HCT116 (cell line): ENCODE data around the gene TMEM174. TPM values are rescaled to one million over a fixed set of nuclear protein-coding genes. Genes with fewer than 3 reads are reported as not detected.

ENCODE experiments used
- ATAC-seq: fragments of 200-7000 bp; cut with Tn5 transposase; 2 replicates; pipeline ENCODE4 v1.9.1; 2020; ENCODE audit warnings: mild to moderate bottlenecking, moderate library complexity
- BruUV-seq: library from RNA; stranded (reverse); fragments of 400-500 nt; replicated peaks from 2 replicates; lab custom pipeline; 2021; lab: Mats Ljungman, UMichigan
- CTCF ChIA-PET: fragments of 300-600 bp; sonication (Branson Sonifier 250); formaldehyde crosslinking; loops from one replicate; lab custom pipeline; 2021; ENCODE audit warnings: antibody characterized with exemption; lab: Charles Lee
- POLR2A ChIA-PET: fragments of 300-600, 350-600 bp; sonication (Branson Sonifier 250); formaldehyde crosslinking; loops from one replicate; lab custom pipeline; 2021; ENCODE audit warnings: antibody characterized with exemption; lab: Charles Lee
- RAD21 ChIA-PET, 2 experiments: fragments of 300-600 bp; sonication (Branson Sonifier 250); formaldehyde crosslinking; loops; one replicate each; lab custom pipeline; 2023; ENCODE audit warnings: low total read pairs in 2 of 2; ENCODE audit not compliant: uncharacterized antibody in 2 of 2, unreplicated experiment in 2 of 2, low non-redundant PET in 1 of 2; lab: Charles Lee
- DNase-seq: peaks from one replicate; pipeline ENCODE4 v3.0.0-alpha.2; 2010; ENCODE audit warnings: low read depth, low spot score
- H2AFZ ChIP-seq: fragments of 200-600 bp; shearing (Covaris generic), sonication (generic); 2 replicates; pipeline ENCODE4 v1.6.1; 2017; ENCODE audit warnings: low read depth, mixed run types, mixed read lengths, antibody characterized with exemption, low read length; ENCODE audit not compliant: poor library complexity, severe bottlenecking
- H3K27ac ChIP-seq: 2 replicates; pipeline ENCODE4 v1.5.1; 2012; ENCODE audit warnings: low read depth, low read length
- H3K27me3 ChIP-seq: fragments of 200-600 bp; sonication (generic); 2 replicates; pipeline ENCODE4 v1.6.1; 2016; ENCODE audit warnings: mixed run types, low read length, mixed read lengths; ENCODE audit not compliant: insufficient read depth
- H3K36me3 ChIP-seq, 2 experiments: fragments of 200-500 bp in 1 of 2; fragments of 200-600 bp in 1 of 2; sonication (Bioruptor generic) in 1 of 2; sonication (generic) in 1 of 2; 2 replicates each; pipeline versions ENCODE4 v1.5.1 to v1.6.1; 2014 to 2016; ENCODE audit warnings: low read length in 2 of 2, inconsistent platforms in 1 of 2, mixed read lengths in 1 of 2, mixed run types in 1 of 2; ENCODE audit not compliant: insufficient read depth in 2 of 2, control insufficient read depth in 1 of 2
- H3K4me1 ChIP-seq, 2 experiments: fragments of 200-600 bp in 1 of 2; sonication (generic) in 1 of 2; 2 replicates each; pipeline versions ENCODE4 v1.5.1 to v1.6.1; 2012 to 2017; ENCODE audit warnings: low read length in 2 of 2, inconsistent platforms in 1 of 2, mild to moderate bottlenecking in 1 of 2, mixed read lengths in 1 of 2, mixed run types in 1 of 2, moderate library complexity in 1 of 2; ENCODE audit not compliant: insufficient read depth in 2 of 2, control insufficient read depth in 1 of 2
- H3K4me2 ChIP-seq: fragments of 200-600 bp; sonication (generic); 2 replicates; pipeline ENCODE4 v1.6.1; 2017; ENCODE audit warnings: mixed run types, low read length, mixed read lengths
- H3K4me3 ChIP-seq, 2 experiments: fragments of 200-600 bp in 1 of 2; sonication (generic) in 1 of 2; replicated peaks in 1 of 2; 2 replicates each; pipeline ENCODE4 v1.5.1; 2011 to 2016; ENCODE audit warnings: low read length in 2 of 2, control low read depth in 1 of 2, low read depth in 1 of 2, mild to moderate bottlenecking in 1 of 2, mixed read lengths in 1 of 2, mixed run types in 1 of 2
- H3K79me2 ChIP-seq: fragments of 200-600 bp; sonication (generic); 2 replicates; pipeline ENCODE4 v1.6.1; 2017; ENCODE audit warnings: mild to moderate bottlenecking, mixed run types, low read length, moderate library complexity, mixed read lengths; ENCODE audit not compliant: insufficient read depth
- H3K9ac ChIP-seq: fragments of 200-600 bp; sonication (generic); 2 replicates; pipeline ENCODE4 v1.6.1; 2016; ENCODE audit warnings: low read length, mixed read lengths
- H3K9me2 ChIP-seq: fragments of 200-600 bp; sonication (generic), shearing (Covaris generic); 2 replicates; pipeline ENCODE4 v1.6.1; 2017; ENCODE audit warnings: mixed run types, mild to moderate bottlenecking, moderate library complexity; ENCODE audit not compliant: insufficient read depth
- H3K9me3 ChIP-seq, 2 experiments: fragments of 200-500 bp in 1 of 2; fragments of 200-600 bp in 1 of 2; sonication (Bioruptor generic) in 1 of 2; sonication (generic) in 1 of 2; 2 replicates each; pipeline ENCODE4 v1.6.1; 2014 to 2017; ENCODE audit warnings: low read length in 2 of 2, mixed read lengths in 2 of 2, inconsistent platforms in 1 of 2, low read depth in 1 of 2, mild to moderate bottlenecking in 1 of 2, mixed run types in 1 of 2, moderate library complexity in 1 of 2; ENCODE audit not compliant: control insufficient read depth in 1 of 2, insufficient read depth in 1 of 2
- H4K20me1 ChIP-seq: fragments of 200-600 bp; sonication (generic), shearing (Covaris generic); 2 replicates; pipeline ENCODE4 v1.6.1; 2017; ENCODE audit warnings: mixed run types, mild to moderate bottlenecking, moderate library complexity; ENCODE audit not compliant: insufficient read depth
- CBX3 ChIP-seq: IDR thresholded peaks from 2 replicates; pipeline ENCODE4 v1.6.1; 2012; ENCODE audit warnings: low read depth
- CEBPB ChIP-seq: IDR thresholded peaks from 2 replicates; pipeline ENCODE4 v1.6.1; 2012; ENCODE audit warnings: low read depth
- JUND ChIP-seq: IDR thresholded peaks from 2 replicates; pipeline ENCODE4 v1.6.1; 2012
- POLR2AphosphoS5 ChIP-seq: IDR thresholded peaks from 2 replicates; pipeline ENCODE4 v1.6.1; 2011; ENCODE audit warnings: mild to moderate bottlenecking, low read depth, low read length, moderate library complexity
- YY1 ChIP-seq: IDR thresholded peaks from 2 replicates; pipeline ENCODE4 v1.6.1; 2011; ENCODE audit warnings: low read length, low read depth, moderate library complexity, mild to moderate bottlenecking; ENCODE audit not compliant: insufficient replicate concordance; ENCODE audit errors: extremely low read depth
- ZFX ChIP-seq: fragments of 450-650 bp; IDR thresholded peaks from 2 replicates; pipeline ENCODE4 v1.6.1; 2017
- intact Hi-C: fragments of 100-400 bp; cut with micrococcal nuclease; formaldehyde crosslinking; loops from 2 replicates; pipeline ENCODE4 v1.10.0; 2022
- total RNA-seq: library from RNA; stranded (reverse); gene quantifications from one replicate; pipeline ENCODE4 v1.2.1, GENCODE V29; 2021; ENCODE audit not compliant: unreplicated experiment
- TF ChIP-seq, protein P1 (sequence below): IDR thresholded peaks from 2 replicates; pipeline ENCODE4 v1.6.1; 2012

The TMEM174 gene
- total RNA-seq, 1 experiment from 2014 or later = not detected

DNA sequence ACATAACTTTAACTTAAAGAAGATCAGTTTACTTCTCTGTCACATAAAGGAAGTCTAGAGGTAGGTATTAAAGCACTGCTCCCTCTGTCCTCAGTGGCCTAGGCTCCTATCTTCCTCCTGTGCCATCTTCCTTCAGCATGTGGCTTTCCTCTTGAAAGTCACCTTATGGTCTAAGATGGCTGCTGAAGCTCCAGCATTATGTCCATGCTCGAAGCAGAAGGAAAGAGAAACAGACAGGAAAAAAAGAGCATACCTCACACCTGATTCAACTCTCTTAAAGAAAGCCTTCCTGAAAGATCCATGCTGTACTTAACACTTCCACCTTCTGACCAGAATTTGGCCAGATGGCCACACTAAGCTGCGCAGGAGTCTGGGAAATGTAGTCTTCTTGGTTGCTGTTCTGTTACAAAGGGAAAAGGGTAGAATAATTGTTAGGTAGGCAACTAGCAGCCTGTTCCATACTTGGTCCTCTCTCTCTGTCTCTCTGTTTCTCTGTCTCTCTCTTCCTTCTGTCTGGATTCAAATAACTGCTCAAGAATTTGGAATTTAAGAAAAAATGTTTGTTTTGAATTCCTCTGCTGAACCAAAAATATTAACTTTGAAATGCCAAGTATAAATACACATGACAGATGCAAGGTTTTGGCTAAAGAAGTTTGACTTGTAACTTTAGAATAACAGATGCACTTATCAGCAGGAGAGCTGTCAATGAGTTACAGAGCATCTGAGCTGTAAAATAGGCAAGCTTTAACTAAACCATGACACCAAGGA lies 16.0 kb downstream of the TMEM174 start:
- no peaks in the 10 kb centered on the region for H3K4me1 ChIP-seq
- CTCF ChIA-PET = interaction anchor here (1.1 to 2.5 kb wide), 4 partner anchors 12 to 261 kb away, joined by 3 to 16 read pairs (median 12); no protein-coding TSS in a partner anchor
- peak overlapping the region; percentile 42 for H2AFZ ChIP-seq
- RAD21 ChIA-PET = no interaction called here
- intact Hi-C loops = no loop called here
- H3K9me3 ChIP-seq = no peaks in the 10 kb centered on the region
- POLR2A ChIA-PET = interaction anchor here (1.5 kb wide), 1 partner anchor 260 kb away, joined by 4 read pairs; the partner anchor contains the start of gene FOXD1
- DNase-seq = peak; percentile 8
- no peak overlapping the region for H3K27ac ChIP-seq
- no peaks in the 10 kb centered on the region for H4K20me1 ChIP-seq
- H3K36me3 ChIP-seq = no peaks in the 10 kb centered on the region
- TF ChIP-seq YY1 (peak; percentile 24), ZFX (no peak), CBX3 (0 out of 2 replicates have a peak, but pooled peaks have one; percentile 17)
- H3K9me2 ChIP-seq = no peaks in the 10 kb centered on the region
- H3K27me3 ChIP-seq = no peaks in the 10 kb centered on the region
- H3K4me3 ChIP-seq = no peak overlapping the region
- BruUV-seq = no TSS peak
- ATAC-seq = peak; percentile 57; the same call in 1 of the 2 replicates
- no peak overlapping the region for H3K9ac ChIP-seq
- H3K79me2 ChIP-seq = no peaks in the 10 kb centered on the region
- H3K4me2 ChIP-seq = no peak overlapping the region

DNA sequence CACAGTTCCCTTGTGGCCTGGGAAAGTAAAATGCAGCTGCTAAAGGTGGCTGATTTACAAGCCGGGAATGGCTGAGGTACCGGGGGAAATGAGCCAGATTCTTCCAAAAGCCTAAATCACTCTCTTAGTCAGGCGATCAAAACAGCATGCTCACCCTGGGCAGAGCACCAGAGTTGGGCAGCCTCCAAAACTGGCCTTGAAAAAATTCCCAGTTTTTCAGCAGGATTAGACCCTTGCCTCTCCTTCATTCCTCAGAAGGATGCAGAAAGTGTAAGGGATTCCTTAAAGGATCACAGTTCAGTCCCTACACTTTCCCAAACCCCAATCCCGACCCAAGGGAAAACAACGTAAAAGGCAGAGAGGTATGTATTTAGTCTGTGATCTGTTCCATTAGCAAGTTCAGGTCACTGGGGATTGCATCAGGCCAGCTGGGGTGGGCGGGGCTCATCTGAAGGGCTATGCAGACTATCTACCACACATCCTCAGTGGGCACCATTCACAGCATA lies 16.9 kb downstream of the TMEM174 start:
- H3K27me3 ChIP-seq = no peaks in the 10 kb centered on the region
- no peak for ATAC-seq
- H3K27ac ChIP-seq = no peak overlapping the region
- no peaks in the 10 kb centered on the region for H3K79me2 ChIP-seq
- no peak overlapping the region for H2AFZ ChIP-seq
- H4K20me1 ChIP-seq = no peaks in the 10 kb centered on the region
- H3K4me3 ChIP-seq = no peak overlapping the region
- ChIA-PET CTCF (interaction anchor here (1.1 to 2.5 kb wide), 4 partner anchors 11 to 260 kb away, joined by 3 to 16 read pairs (median 12); no protein-coding TSS in a partner anchor), POLR2A (interaction anchor here (1.5 kb wide), 1 partner anchor 259 kb away, joined by 4 read pairs; the partner anchor contains the start of gene FOXD1), RAD21 (no interaction called here)
- BruUV-seq = no TSS peak
- H3K9me3 ChIP-seq = no peaks in the 10 kb centered on the region
- no peaks in the 10 kb centered on the region for H3K9me2 ChIP-seq
- TF ChIP-seq POLR2AphosphoS5 (no peak), YY1 (no peak), CEBPB (peak; percentile 48; the same call in 1 of the 2 replicates), JUND (no peak)
- TF ChIP-seq, protein P1, sequence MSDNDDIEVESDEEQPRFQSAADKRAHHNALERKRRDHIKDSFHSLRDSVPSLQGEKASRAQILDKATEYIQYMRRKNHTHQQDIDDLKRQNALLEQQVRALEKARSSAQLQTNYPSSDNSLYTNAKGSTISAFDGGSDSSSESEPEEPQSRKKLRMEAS = no peak
- DNase-seq = no peak
- no peaks in the 10 kb centered on the region for H3K4me1 ChIP-seq
- intact Hi-C loops = no loop called here
- H3K36me3 ChIP-seq = no peaks in the 10 kb centered on the region
- no peak overlapping the region for H3K9ac ChIP-seq
- no peak overlapping the region for H3K4me2 ChIP-seq
